ENCODE data around the gene FHOD3. TPM values are rescaled to one million over a fixed set of nuclear protein-coding genes. Genes with fewer than 3 reads are reported as not detected.

The FHOD3 gene
- total and polyA plus RNA-seq, 4 donors, result 0.57 to 1.3 (median 1.2) TPM; not detected in 1

DNA sequence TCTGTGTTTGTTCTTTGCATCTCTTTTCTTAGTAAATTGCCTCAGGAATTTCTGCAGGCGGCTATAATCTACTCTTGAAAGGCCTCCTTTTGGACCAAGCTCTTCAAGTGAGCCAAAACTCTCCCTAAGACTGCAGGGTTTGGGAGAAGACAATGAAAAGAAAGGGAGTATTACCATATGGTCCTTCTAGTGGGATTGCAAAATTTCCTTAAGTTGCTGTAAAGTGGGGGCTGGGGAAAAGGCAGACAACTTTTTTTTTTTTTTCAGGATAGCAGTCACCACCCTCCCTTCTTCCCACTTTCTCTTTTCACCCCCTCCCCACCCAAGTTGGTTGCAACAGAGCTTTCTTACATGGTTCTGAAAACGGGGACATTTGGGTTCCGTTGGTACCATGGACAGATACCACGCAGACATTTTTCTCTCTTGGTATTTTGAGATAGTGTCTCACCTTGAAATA lies 183.7 kb downstream of the FHOD3 start:
- Histone ChIP-seq H3K9me3 (ENCODE audit: control insufficient read depth in 4 of 4, low read length in 3 of 4) (no peaks in the 10 kb centered on the region), H3K4me3 (ENCODE audit: low read depth in 1 of 3, low read length in 3 of 3) (no peak overlapping the region), H3K36me3 (ENCODE audit: control insufficient read depth in 4 of 4, insufficient read depth in 3 of 4, low read depth in 1 of 4, low read length in 3 of 4) (no peaks in the 10 kb centered on the region), H3K27ac (ENCODE audit: low read depth in 1 of 2, low read length in 2 of 2) (no peak overlapping the region), H3K4me1 (ENCODE audit: control insufficient read depth in 4 of 4, insufficient read depth in 4 of 4, low read length in 3 of 4) (no peaks in the 10 kb centered on the region), H3K9ac (ENCODE audit: low read depth in 1 of 2, low read length in 2 of 2) (no peak overlapping the region), H3K27me3 (ENCODE audit: control insufficient read depth in 4 of 4, insufficient read depth in 4 of 4, low read length in 3 of 4) (no peaks in the 10 kb centered on the region)
- 52% methylated on average over 4 of the region's 4 CpGs for WGBS
- TF ChIP-seq FOXA2 (IDR thresholded peaks at IDR 0.05), result no peak
- no peak for TF ChIP-seq SP1 (IDR thresholded peaks at IDR 0.05)
- no peak for TF ChIP-seq RXRA (IDR thresholded peaks at IDR 0.05)
- no peak for TF ChIP-seq EGR1 (IDR thresholded peaks at IDR 0.05; ENCODE audit: low read depth in 2 of 2)
- TF ChIP-seq, protein P1, sequence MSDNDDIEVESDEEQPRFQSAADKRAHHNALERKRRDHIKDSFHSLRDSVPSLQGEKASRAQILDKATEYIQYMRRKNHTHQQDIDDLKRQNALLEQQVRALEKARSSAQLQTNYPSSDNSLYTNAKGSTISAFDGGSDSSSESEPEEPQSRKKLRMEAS (IDR thresholded peaks at IDR 0.05), result no peak
- TF ChIP-seq, protein P2, sequence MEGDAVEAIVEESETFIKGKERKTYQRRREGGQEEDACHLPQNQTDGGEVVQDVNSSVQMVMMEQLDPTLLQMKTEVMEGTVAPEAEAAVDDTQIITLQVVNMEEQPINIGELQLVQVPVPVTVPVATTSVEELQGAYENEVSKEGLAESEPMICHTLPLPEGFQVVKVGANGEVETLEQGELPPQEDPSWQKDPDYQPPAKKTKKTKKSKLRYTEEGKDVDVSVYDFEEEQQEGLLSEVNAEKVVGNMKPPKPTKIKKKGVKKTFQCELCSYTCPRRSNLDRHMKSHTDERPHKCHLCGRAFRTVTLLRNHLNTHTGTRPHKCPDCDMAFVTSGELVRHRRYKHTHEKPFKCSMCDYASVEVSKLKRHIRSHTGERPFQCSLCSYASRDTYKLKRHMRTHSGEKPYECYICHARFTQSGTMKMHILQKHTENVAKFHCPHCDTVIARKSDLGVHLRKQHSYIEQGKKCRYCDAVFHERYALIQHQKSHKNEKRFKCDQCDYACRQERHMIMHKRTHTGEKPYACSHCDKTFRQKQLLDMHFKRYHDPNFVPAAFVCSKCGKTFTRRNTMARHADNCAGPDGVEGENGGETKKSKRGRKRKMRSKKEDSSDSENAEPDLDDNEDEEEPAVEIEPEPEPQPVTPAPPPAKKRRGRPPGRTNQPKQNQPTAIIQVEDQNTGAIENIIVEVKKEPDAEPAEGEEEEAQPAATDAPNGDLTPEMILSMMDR (IDR thresholded peaks at IDR 0.05; ENCODE audit: low read depth, low read length, missing input control), result no peak
- TF ChIP-seq NR2F2 (IDR thresholded peaks at IDR 0.05), result no peak
- TF ChIP-seq, protein P3, sequence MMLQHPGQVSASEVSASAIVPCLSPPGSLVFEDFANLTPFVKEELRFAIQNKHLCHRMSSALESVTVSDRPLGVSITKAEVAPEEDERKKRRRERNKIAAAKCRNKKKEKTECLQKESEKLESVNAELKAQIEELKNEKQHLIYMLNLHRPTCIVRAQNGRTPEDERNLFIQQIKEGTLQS (IDR thresholded peaks at IDR 0.05), result no peak
- TF ChIP-seq GABPA (IDR thresholded peaks at IDR 0.05 in 1 of 2, conservative IDR thresholded peaks at IDR 0.05 in 1 of 2), result no peak
- TF ChIP-seq YY1 (IDR thresholded peaks at IDR 0.05), result no peak
- TF ChIP-seq, protein P4, sequence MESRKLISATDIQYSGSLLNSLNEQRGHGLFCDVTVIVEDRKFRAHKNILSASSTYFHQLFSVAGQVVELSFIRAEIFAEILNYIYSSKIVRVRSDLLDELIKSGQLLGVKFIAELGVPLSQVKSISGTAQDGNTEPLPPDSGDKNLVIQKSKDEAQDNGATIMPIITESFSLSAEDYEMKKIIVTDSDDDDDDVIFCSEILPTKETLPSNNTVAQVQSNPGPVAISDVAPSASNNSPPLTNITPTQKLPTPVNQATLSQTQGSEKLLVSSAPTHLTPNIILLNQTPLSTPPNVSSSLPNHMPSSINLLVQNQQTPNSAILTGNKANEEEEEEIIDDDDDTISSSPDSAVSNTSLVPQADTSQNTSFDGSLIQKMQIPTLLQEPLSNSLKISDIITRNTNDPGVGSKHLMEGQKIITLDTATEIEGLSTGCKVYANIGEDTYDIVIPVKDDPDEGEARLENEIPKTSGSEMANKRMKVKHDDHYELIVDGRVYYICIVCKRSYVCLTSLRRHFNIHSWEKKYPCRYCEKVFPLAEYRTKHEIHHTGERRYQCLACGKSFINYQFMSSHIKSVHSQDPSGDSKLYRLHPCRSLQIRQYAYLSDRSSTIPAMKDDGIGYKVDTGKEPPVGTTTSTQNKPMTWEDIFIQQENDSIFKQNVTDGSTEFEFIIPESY (IDR thresholded peaks at IDR 0.05), result no peak
- DNase-seq (ENCODE audit: low spot score), result no peak

DNA sequence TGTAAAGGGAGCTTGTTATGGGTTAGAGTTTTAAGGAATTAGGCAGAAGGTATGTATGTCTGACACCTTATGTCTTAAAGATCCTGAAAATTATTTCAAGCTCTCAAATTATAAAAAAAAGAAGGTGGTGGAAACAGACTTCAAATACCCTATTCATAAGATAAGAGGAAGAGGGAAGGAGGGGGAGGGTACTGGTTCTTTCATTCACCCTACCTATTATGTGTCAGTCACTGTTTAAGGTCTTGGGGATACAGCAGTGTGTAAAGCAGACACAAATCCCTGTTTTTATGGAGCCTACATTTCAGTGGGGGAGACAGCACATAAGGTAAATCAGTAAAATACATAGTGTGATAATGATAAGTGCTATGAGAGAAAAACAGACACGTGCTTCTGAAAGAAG lies 184.4 kb downstream of the FHOD3 start:
- H3K27ac ChIP-seq (ENCODE audit: low read depth in 1 of 2, low read length in 2 of 2), result no peak overlapping the region
- TF ChIP-seq GABPA (IDR thresholded peaks at IDR 0.05 in 1 of 2, conservative IDR thresholded peaks at IDR 0.05 in 1 of 2) (no peak), HNF4A (conservative IDR thresholded peaks at IDR 0.05) (no peak), HNF4G (IDR thresholded peaks at IDR 0.05) (no peak), SP1 (IDR thresholded peaks at IDR 0.05) (no peak), RAD21 (IDR thresholded peaks at IDR 0.05) (no peak), JUND (IDR thresholded peaks at IDR 0.05) (no peak), NR2F2 (IDR thresholded peaks at IDR 0.05) (no peak), FOXA2 (IDR thresholded peaks at IDR 0.05) (no peak), EGR1 (IDR thresholded peaks at IDR 0.05; ENCODE audit: low read depth in 2 of 2) (no peak), TAF1 (conservative IDR thresholded peaks at IDR 0.05) (no peak), YY1 (IDR thresholded peaks at IDR 0.05) (no peak), FOXA1 (IDR thresholded peaks at IDR 0.05) (no peak), RXRA (IDR thresholded peaks at IDR 0.05) (no peak)
- TF ChIP-seq, protein P4 (IDR thresholded peaks at IDR 0.05), result no peak
- TF ChIP-seq, protein P3 (IDR thresholded peaks at IDR 0.05), result no peak
- TF ChIP-seq, protein P2 (IDR thresholded peaks at IDR 0.05; ENCODE audit: low read depth, low read length, missing input control), result no peak
- TF ChIP-seq, protein P5, sequence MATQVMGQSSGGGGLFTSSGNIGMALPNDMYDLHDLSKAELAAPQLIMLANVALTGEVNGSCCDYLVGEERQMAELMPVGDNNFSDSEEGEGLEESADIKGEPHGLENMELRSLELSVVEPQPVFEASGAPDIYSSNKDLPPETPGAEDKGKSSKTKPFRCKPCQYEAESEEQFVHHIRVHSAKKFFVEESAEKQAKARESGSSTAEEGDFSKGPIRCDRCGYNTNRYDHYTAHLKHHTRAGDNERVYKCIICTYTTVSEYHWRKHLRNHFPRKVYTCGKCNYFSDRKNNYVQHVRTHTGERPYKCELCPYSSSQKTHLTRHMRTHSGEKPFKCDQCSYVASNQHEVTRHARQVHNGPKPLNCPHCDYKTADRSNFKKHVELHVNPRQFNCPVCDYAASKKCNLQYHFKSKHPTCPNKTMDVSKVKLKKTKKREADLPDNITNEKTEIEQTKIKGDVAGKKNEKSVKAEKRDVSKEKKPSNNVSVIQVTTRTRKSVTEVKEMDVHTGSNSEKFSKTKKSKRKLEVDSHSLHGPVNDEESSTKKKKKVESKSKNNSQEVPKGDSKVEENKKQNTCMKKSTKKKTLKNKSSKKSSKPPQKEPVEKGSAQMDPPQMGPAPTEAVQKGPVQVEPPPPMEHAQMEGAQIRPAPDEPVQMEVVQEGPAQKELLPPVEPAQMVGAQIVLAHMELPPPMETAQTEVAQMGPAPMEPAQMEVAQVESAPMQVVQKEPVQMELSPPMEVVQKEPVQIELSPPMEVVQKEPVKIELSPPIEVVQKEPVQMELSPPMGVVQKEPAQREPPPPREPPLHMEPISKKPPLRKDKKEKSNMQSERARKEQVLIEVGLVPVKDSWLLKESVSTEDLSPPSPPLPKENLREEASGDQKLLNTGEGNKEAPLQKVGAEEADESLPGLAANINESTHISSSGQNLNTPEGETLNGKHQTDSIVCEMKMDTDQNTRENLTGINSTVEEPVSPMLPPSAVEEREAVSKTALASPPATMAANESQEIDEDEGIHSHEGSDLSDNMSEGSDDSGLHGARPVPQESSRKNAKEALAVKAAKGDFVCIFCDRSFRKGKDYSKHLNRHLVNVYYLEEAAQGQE (IDR thresholded peaks at IDR 0.05), result no peak
- TF ChIP-seq, protein P1 (IDR thresholded peaks at IDR 0.05), result no peak
- H3K36me3 ChIP-seq (ENCODE audit: control insufficient read depth in 4 of 4, insufficient read depth in 3 of 4, low read depth in 1 of 4, low read length in 3 of 4), result no peaks in the 10 kb centered on the region
- no peak overlapping the region for H3K4me3 ChIP-seq (ENCODE audit: low read depth in 1 of 3, low read length in 3 of 3)
- H3K27me3 ChIP-seq (ENCODE audit: control insufficient read depth in 4 of 4, insufficient read depth in 4 of 4, low read length in 3 of 4), result no peaks in the 10 kb centered on the region
- H3K4me1 ChIP-seq (ENCODE audit: control insufficient read depth in 4 of 4, insufficient read depth in 4 of 4, low read length in 3 of 4), result no peaks in the 10 kb centered on the region
- no peak for DNase-seq (ENCODE audit: low spot score)
- 89% methylated on average over 1 of the region's 1 CpG for WGBS
- H3K9me3 ChIP-seq (ENCODE audit: control insufficient read depth in 4 of 4, low read length in 3 of 4), result no peaks in the 10 kb centered on the region
- H3K9ac ChIP-seq (ENCODE audit: low read depth in 1 of 2, low read length in 2 of 2), result no peak overlapping the region
